ENCODE measurements around the gene LSM11.

The LSM11 gene

DNA sequence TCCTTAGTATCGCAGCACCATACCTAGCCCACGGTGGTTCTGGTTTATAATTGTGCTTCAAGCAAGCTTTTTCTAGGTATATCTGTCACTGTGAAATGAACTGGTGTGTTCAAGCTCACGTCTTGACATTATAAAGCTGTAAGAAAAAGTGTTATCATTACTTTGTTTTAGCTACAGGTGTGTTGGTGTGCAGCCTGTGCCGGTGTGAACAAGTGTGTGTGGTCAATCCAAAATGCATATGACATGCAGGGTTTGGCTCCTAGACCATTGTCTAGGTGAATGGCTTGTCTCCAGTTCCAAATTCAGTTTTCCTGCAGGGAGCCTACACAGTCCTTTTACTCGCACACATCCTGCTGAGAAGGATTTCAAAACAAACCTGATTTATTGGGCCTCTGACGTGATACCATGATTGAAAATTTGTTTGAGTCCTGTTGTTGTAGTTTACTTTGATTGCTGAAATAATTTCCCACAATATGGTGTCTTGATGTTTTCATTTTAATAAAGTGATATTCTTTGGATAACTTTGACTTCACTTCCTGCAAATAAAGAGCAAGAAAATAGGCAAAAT, 3.7 kb downstream of the LSM11 start:
- DNase-seq (ENCODE audit: low read depth in 2 of 2) = no peak
- no peak overlapping the region for H3K4me3 ChIP-seq (replicated peaks in 1 of 2; ENCODE audit: low read depth in 2 of 2, low read length in 2 of 2)
- TF ChIP-seq, protein P1, sequence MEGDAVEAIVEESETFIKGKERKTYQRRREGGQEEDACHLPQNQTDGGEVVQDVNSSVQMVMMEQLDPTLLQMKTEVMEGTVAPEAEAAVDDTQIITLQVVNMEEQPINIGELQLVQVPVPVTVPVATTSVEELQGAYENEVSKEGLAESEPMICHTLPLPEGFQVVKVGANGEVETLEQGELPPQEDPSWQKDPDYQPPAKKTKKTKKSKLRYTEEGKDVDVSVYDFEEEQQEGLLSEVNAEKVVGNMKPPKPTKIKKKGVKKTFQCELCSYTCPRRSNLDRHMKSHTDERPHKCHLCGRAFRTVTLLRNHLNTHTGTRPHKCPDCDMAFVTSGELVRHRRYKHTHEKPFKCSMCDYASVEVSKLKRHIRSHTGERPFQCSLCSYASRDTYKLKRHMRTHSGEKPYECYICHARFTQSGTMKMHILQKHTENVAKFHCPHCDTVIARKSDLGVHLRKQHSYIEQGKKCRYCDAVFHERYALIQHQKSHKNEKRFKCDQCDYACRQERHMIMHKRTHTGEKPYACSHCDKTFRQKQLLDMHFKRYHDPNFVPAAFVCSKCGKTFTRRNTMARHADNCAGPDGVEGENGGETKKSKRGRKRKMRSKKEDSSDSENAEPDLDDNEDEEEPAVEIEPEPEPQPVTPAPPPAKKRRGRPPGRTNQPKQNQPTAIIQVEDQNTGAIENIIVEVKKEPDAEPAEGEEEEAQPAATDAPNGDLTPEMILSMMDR (IDR thresholded peaks at IDR 0.05; ENCODE audit: low read depth, low read length) = no peak

DNA sequence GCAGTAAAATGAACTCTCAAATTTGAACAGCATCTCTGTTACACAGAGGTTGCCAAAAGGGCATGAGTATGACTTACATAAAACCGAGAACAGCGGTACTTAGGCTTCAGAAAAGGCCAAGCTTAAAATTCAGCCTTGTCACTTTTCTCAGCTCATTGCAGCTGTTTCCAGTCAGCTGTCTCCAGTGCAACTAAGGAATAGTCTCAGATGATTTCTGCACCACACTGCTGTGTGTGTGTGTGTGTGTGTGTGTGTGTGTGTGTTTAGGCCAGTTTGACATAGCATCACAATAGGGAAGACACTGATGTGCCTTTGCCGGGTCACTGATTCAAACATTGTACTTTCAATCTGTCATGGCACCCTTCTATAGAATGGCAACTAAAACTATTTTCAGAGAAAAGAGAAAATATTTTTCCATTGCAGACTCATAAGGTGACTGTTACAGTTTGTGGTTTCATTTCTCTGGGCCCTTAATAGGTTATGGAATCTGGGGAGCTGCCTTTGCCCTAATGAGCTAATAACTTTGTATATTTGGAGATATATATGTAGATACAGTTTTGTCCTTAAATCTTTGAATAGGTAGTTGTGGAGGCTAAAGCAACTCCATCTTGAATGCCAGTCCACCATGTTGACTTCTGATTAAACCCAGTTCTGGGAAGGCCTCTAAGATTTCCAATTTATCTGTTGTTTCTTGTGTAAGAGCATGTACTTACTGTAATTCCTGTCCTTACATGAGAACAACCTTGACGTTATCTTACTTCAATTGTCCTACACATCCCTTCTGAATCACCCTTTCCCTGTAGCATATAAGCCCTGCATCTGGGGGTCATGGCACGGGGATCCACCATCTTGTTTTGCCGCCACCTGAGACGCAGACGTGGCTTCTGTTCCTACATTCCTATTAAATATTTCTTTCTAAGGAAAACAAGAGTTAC, 4.5 kb downstream of the LSM11 start:
- no peak overlapping the region for H3K4me3 ChIP-seq (replicated peaks in 1 of 2; ENCODE audit: low read depth in 2 of 2, low read length in 2 of 2)
- no peak for DNase-seq (ENCODE audit: low read depth in 2 of 2)
- TF ChIP-seq, protein P1 (IDR thresholded peaks at IDR 0.05; ENCODE audit: low read depth, low read length) = no peak

DNA sequence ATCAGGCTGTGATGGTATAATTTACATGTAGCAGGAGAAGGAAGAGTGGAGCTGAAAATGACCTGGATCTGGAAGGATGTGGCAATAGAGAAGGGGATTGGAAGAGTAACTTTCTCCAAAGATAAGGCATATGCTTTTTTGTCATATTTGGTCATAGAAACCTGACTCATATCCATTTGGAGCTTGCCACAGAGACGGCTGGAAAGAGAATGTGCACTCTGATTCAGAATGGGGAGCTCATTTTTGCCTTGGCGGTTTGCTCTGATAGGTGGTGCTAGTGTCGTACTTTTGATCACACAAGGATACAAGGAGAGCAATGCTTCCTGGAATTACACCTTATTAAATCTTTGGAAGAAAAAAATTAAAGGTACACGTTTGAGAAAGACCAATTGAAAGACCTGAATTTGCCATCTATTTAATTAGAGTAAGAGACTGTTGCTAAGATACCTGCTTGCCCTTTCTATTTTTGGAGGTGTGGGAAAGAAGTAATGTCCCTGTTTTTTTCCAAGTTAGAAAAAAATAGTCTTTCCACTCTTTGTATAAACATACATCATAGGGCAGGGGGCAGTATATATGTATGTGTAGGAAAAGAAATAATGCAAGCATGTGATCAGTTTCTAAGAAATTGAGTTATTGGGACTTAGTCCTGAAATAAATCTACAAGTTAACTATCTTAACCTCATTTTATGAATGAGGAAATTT, 5.4 kb downstream of the LSM11 start:
- TF ChIP-seq, protein P1 (IDR thresholded peaks at IDR 0.05; ENCODE audit: low read depth, low read length) = no peak
- H3K4me3 ChIP-seq (replicated peaks in 1 of 2; ENCODE audit: low read depth in 2 of 2, low read length in 2 of 2) = no peak overlapping the region
- DNase-seq (ENCODE audit: low read depth in 2 of 2) = peak; percentile 81 to 94

DNA sequence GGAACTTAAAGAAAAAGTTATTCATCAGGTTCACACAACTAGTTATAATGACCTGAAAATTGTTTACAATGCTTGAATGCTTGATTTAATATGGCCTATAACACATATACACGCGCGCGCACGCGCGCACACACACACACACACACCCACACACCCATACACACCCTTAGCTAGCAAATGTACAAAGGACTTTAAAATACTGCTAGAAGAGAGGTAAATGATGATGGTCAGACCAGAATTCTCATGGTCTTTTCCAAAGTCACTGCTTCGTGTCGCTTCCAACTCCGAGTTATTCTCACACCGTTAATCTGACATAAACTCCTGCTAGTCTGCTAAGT, 5.9 kb downstream of the LSM11 start:
- TF ChIP-seq, protein P1 (IDR thresholded peaks at IDR 0.05; ENCODE audit: low read depth, low read length) = no peak
- H3K4me3 ChIP-seq (replicated peaks in 1 of 2; ENCODE audit: low read depth in 2 of 2, low read length in 2 of 2) = no peak overlapping the region
- DNase-seq (ENCODE audit: low read depth in 2 of 2) = no peak

DNA sequence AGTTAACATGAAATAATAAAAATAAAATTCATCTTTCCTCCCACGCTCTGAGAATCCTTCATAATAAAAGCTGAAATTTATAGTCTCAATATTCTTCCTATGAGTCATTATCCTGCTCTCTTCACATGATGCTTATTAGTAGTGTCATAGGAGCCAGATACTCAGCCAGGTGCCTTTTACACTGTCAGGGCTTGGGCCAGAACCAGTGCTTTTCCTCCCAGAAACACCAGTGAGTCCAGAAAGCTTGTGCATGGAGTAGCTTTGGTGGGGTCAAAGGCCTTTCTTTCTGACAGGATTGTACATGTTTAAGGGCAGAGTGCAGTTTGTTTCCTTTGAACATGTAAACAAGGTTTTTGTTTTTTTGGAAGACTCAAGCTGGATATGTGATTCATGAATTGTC, 6.8 kb downstream of the LSM11 start:
- peak in 1 of 2 donors; percentile 73 for DNase-seq (ENCODE audit: low read depth in 2 of 2)
- no peak overlapping the region for H3K4me3 ChIP-seq (replicated peaks in 1 of 2; ENCODE audit: low read depth in 2 of 2, low read length in 2 of 2)

DNA sequence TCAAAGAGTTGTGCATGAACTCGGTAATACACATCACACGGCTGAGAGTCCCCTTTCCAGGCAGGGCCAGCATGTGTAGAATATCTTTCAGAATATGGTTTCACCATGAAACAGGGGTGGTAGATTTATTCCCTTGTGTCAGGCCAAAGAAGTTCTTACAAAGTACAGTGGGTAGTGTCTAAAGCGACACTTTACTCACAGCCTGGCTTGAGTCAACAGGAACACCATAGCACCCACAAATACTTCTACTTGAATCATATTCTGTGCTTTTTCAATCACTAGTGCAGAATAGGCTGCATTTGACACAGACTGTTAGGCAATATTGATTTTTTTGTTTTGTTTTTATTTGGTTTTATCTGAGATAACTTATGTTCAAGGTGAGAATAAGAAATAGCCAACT, 12.6 kb downstream of the LSM11 start:
- H3K4me3 ChIP-seq (replicated peaks in 1 of 2; ENCODE audit: low read depth in 2 of 2, low read length in 2 of 2) = no peak overlapping the region
- no peak for DNase-seq (ENCODE audit: low read depth in 2 of 2)
- TF ChIP-seq, protein P1 (IDR thresholded peaks at IDR 0.05; ENCODE audit: low read depth, low read length) = no peak

More for the DNA sequence above, 6.8 kb downstream of the LSM11 start:
- TF ChIP-seq, protein P1 (IDR thresholded peaks at IDR 0.05; ENCODE audit: low read depth, low read length) = no peak

All from cardiac fibroblast (primary cell).